Endothelial cell of umbilical vein (primary cell): ENCODE results near the gene ELOVL6. TPM values are rescaled to one million over a fixed set of nuclear protein-coding genes. Genes with fewer than 3 reads are reported as not detected.

Source experiments
- BruUV-seq: library from RNA; stranded (reverse); fragments of 400-500 nt; replicated peaks from 2 replicates; lab custom pipeline; 2021; lab: Mats Ljungman, UMichigan
- CTCF ChIA-PET: fragments of 300-600, 350-600 bp; sonication (Branson Sonifier 250); formaldehyde crosslinking; loops from one replicate; lab custom pipeline; 2021; ENCODE audit warnings: antibody characterized with exemption, inconsistent platforms; lab: Charles Lee
- POLR2A ChIA-PET: fragments of 300-600, 350-600 bp; sonication (Branson Sonifier 250); formaldehyde crosslinking; loops from one replicate; lab custom pipeline; 2021; ENCODE audit warnings: antibody characterized with exemption, inconsistent platforms; lab: Charles Lee
- DNase-seq: peaks from one replicate; pipeline ENCODE4 v3.0.0-alpha.2; 2011; ENCODE audit warnings: low read depth, low spot score
- FAIRE-seq: peaks from 2 replicates; lab custom pipeline; 2011; peaks lifted over from hg19 to GRCh38; lab: Jason Lieb, UNC
- H2AFZ ChIP-seq: 2 replicates; pipeline ENCODE4 v1.6.0; 2012; ENCODE audit warnings: low read depth, low read length, control low read depth, inconsistent platforms
- H3K27ac ChIP-seq: 2 replicates; pipeline ENCODE4 v1.5.1; 2011; ENCODE audit warnings: low read depth, mild to moderate bottlenecking, control low read depth, low read length, moderate library complexity; ENCODE audit not compliant: insufficient read depth
- H3K27me3 ChIP-seq, 2 experiments: 2 replicates each; pipeline versions ENCODE4 v1.6.0 to v1.6.1; 2011; ENCODE audit warnings: low read length in 2 of 2, mixed read lengths in 1 of 2; ENCODE audit not compliant: control insufficient read depth in 2 of 2, insufficient read depth in 2 of 2
- H3K36me3 ChIP-seq, 2 experiments: 2 replicates in 1 of 2; 3 replicates in 1 of 2; pipeline ENCODE4 v1.5.1; 2011; ENCODE audit warnings: low read length in 2 of 2, mild to moderate bottlenecking in 1 of 2, moderate library complexity in 1 of 2; ENCODE audit not compliant: control insufficient read depth in 2 of 2, insufficient read depth in 2 of 2; ENCODE audit errors: extremely low read depth in 1 of 2
- H3K4me1 ChIP-seq: 3 replicates; pipeline ENCODE4 v1.5.1; 2011; ENCODE audit warnings: mild to moderate bottlenecking, low read length; ENCODE audit not compliant: control insufficient read depth, insufficient read depth; ENCODE audit errors: extremely low read depth
- H3K4me2 ChIP-seq: 2 replicates; pipeline ENCODE4 v1.6.1; 2011; ENCODE audit warnings: low read length, control low read depth, mixed read lengths; ENCODE audit not compliant: insufficient read depth
- H3K4me3 ChIP-seq, 3 experiments: fragments of 200-600 bp in 1 of 3; sonication (generic), shearing (Covaris generic) in 1 of 3; replicated peaks in 1 of 3; 2 replicates each; pipeline ENCODE4 v1.5.1; 2011 to 2016; ENCODE audit warnings: control low read depth in 3 of 3, low read length in 3 of 3, mild to moderate bottlenecking in 2 of 3, inconsistent platforms in 1 of 3, low read depth in 1 of 3, moderate library complexity in 1 of 3; ENCODE audit not compliant: insufficient read depth in 1 of 3
- H3K79me2 ChIP-seq: 2 replicates; pipeline ENCODE4 v1.6.0; 2012; ENCODE audit warnings: low read length, inconsistent platforms; ENCODE audit not compliant: control insufficient read depth, insufficient read depth
- H3K9ac ChIP-seq: replicated peaks from 2 replicates; pipeline ENCODE3; 2011; ENCODE audit warnings: low read length, control low read depth; ENCODE audit not compliant: insufficient read depth; ENCODE audit errors: extremely low read depth
- H3K9me1 ChIP-seq: replicated peaks from 3 replicates; pipeline ENCODE4 v1.6.0; 2011; ENCODE audit warnings: mild to moderate bottlenecking, low read length; ENCODE audit not compliant: control insufficient read depth, insufficient read depth; ENCODE audit errors: extremely low read depth
- H3K9me3 ChIP-seq: replicated peaks from 2 replicates; pipeline ENCODE4 v1.5.1; 2012; ENCODE audit warnings: low read length, inconsistent platforms; ENCODE audit not compliant: control insufficient read depth, insufficient read depth
- H4K20me1 ChIP-seq: replicated peaks from 2 replicates; pipeline ENCODE3; 2011; ENCODE audit warnings: mild to moderate bottlenecking, low read length; ENCODE audit not compliant: control insufficient read depth, insufficient read depth; ENCODE audit errors: extremely low read depth
- EZH2 ChIP-seq: IDR thresholded peaks from 2 replicates; pipeline ENCODE4 v1.6.1; 2012; ENCODE audit warnings: borderline replicate concordance, low read depth, mild to moderate bottlenecking, moderate library complexity, low read length, inconsistent platforms; ENCODE audit not compliant: severe bottlenecking
- POLR2A ChIP-seq: IDR thresholded peaks from 2 replicates; pipeline ENCODE4 v1.6.1; 2012; ENCODE audit warnings: low read depth, mild to moderate bottlenecking, control low read depth, low read length
- POLR2AphosphoS5 ChIP-seq: IDR thresholded peaks from 2 replicates; pipeline ENCODE4 v1.6.1; 2012; ENCODE audit warnings: low read depth, mild to moderate bottlenecking, control low read depth, low read length, moderate library complexity; ENCODE audit not compliant: insufficient read depth
- dilution Hi-C: fragments of 300-500 bp; cut with MboI; formaldehyde crosslinking; loops from one replicate; pipeline ENCODE4 v1.15.0; 2019; ENCODE audit warnings: low sequenced_read_pairs; ENCODE audit not compliant: extremely low pct_ligation_motif_present
- intact Hi-C: fragments of 100-400 bp; cut with micrococcal nuclease; formaldehyde crosslinking; loops from one replicate; pipeline ENCODE4 v1.10.0; 2022
- polyA plus RNA-seq, 4 experiments: library from polyadenylated mRNA; depleted of rRNA in 3 of 4; stranded (reverse) in 3 of 4; unstranded in 1 of 4; fragments of >200 nt; gene quantifications; 2 replicates each; pipeline versions ENCODE4 v1.2.1 to v1.2.3, GENCODE V29; 2011 to 2012; ENCODE audit warnings: missing spikeins in 1 of 4
- total RNA-seq: library from RNA; stranded (reverse); gene quantifications from 2 replicates; pipeline ENCODE4 v1.2.3, GENCODE V29; 2021
- TF ChIP-seq, protein P1 (sequence below), 2 donors: IDR thresholded peaks; 1 replicate in 1 of 2; 2 replicates in 1 of 2; pipeline ENCODE4 v1.5.1; 2011; ENCODE audit warnings: low read length in 2 of 2, mild to moderate bottlenecking in 2 of 2, moderate library complexity in 2 of 2, control low read depth in 1 of 2, inconsistent platforms in 1 of 2, low read depth in 1 of 2; ENCODE audit not compliant: insufficient read depth in 1 of 2; ENCODE audit errors: extremely low read depth in 1 of 2

Gene ELOVL6
- total and polyA plus RNA-seq, 2 donors (not counting 3 experiments of a cell fraction or from before 2014, with no cell fraction given) = 6.4 to 26.1 TPM

DNA sequence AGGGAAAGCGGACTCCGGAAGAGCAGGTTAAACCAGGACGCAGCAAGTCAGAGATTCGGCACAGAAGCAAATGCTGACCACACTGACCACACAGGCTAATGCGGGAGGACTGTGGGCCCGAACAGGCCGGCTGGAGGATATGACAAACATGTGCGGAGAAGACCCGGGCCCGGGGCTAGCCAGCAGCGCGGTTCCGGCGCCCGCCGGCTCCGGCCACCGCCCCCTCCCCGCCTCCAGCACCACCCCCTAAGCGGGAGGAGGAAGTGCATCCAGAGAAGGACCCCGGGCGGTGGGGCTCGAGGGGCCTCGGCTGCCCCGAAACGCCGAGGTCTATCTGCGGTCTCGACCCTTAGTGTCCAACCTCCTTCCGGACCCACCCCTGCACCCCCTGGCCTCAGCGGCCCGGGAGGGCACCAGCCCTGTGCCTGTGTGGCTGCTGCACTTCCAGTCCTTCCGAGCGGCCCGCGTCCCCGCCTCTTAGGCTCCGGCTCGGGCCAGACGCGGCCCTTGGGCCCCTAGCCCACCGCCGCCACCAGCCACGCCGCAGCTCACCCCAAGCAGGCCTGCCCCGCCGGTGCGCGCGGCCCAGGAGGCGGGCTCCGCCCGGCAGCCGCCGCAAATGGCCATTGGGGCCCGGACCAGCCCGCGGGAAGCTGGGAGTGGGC lies 2.1 kb downstream of the ELOVL6 start:
- DNase-seq (peak; percentile 55), FAIRE-seq (peak; percentile 44)
- Histone ChIP-seq H3K9me3 (no peaks in the 10 kb centered on the region), H3K9me1 (no peaks in the 10 kb centered on the region), H3K36me3 (no peaks in the 10 kb centered on the region), H4K20me1 (no peaks in the 10 kb centered on the region), H3K4me1 (peaks cover 23% of the 10 kb centered on the region), H3K4me2 (peak overlapping the region; percentile 98), H3K27ac (peak overlapping the region; percentile 46), H3K9ac (peak overlapping the region; percentile 82), H3K4me3 (peak overlapping the region; percentile 78 to 95 (median 91)), H3K27me3 (no peaks in the 10 kb centered on the region), H2AFZ (peak overlapping the region; percentile 68), H3K79me2 (peaks cover 11% of the 10 kb centered on the region)
- dilution Hi-C loops (no loop called here), intact Hi-C loops (loop anchor here (1.0 to 5.0 kb wide), 4 partner anchors 109 to 346 kb away; no protein-coding TSS in a partner anchor)
- BruUV-seq = no TSS peak
- POLR2A ChIA-PET = no interaction called here
- CTCF ChIA-PET = interaction anchor here (0.8 to 4.8 kb wide), 3 partner anchors 12 to 146 kb away, joined by 3 to 58 read pairs (median 8); no protein-coding TSS in a partner anchor
- TF ChIP-seq EZH2 (no peak), POLR2A (peak; percentile 20), POLR2AphosphoS5 (peak; percentile 12)
- TF ChIP-seq, protein P1, sequence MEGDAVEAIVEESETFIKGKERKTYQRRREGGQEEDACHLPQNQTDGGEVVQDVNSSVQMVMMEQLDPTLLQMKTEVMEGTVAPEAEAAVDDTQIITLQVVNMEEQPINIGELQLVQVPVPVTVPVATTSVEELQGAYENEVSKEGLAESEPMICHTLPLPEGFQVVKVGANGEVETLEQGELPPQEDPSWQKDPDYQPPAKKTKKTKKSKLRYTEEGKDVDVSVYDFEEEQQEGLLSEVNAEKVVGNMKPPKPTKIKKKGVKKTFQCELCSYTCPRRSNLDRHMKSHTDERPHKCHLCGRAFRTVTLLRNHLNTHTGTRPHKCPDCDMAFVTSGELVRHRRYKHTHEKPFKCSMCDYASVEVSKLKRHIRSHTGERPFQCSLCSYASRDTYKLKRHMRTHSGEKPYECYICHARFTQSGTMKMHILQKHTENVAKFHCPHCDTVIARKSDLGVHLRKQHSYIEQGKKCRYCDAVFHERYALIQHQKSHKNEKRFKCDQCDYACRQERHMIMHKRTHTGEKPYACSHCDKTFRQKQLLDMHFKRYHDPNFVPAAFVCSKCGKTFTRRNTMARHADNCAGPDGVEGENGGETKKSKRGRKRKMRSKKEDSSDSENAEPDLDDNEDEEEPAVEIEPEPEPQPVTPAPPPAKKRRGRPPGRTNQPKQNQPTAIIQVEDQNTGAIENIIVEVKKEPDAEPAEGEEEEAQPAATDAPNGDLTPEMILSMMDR (IDR thresholded peaks at IDR 0.05; ENCODE audit: extremely low read depth in 1 of 2, insufficient read depth in 1 of 2, low read depth in 1 of 2, low read length in 2 of 2) = no peak
